Stimulated activated CD4-positive, alpha-beta T cell treated with anti-CD3 and anti-CD28 coated beads, TNF-alpha, amount 100 ng/mL, for 48 hours (primary cell): ENCODE measurements around the gene SEC14L6.

Experiments
- DNase-seq, 3 donors: peaks; one replicate each; pipeline ENCODE4 v3.0.0-alpha.2; 2020; ENCODE audit warnings: low read depth in 3 of 3

SEC14L6 gene

DNA sequence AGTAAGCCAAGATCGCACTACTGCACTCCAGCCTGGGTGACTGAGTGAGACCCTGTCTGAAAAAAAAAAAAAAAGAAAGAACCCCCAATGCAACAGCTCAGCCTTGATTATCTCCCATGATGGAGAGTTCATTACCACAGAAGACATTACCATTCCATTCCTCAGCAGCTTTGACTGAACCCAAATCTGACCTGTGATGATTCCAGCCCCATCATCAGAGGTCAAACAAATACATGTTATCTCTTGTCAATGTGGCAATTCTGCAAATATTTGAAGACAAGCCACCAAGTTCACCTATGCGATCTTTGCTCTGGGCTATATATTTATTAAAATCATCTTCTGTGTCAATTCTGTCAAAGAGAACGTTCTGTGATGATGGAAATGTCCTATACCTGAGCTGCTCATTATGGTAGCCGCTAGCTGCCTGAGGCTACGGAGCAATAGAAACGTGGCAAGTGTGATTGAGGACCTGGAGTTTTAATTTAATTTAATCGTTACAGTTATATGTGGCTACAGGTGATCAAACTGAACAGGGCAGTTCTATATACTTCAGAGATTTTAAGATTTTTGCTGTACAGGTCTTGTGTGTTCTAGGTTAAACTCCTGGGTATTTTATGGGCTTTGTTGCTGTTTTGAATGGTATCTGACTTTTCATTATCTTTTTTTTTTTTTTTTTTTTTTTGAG is 48.9 kb downstream of the SEC14L6 start:
- DNase-seq, result no peak

DNA sequence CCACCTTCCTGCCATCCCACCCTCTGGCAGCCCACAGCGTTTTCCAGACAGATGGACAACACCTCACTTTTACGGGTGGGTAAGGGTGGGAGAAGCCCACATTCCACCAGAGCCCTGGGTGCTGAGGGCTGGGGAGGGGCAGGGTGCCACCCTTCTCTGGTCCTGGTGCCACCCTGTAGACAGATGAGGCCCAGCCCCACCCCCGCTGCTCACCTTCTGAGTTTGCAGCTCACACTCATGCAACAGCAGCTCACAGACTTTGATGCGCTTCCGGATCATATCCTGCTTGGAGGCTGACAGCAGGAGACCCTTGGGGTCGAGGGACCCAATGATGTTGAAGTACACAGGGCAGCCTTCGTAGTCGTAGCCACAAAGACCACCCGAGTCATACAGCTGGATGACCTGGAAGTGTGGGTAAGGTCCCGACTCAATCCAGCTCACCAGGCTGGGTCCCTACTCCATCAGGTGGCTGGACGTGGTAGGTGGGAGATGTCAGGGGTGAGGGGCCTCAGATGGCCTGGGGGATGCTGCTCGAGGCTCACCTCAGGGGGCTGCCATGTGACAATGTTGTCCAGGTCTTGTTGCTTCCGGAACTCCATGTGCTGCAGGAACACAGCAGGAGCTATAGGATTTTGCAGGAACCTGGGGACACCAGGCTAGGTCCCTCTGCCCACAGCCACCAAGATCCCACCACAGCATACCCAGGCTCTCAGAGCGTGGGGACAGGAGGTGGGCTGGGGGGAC is 51.3 kb downstream of the SEC14L6 start:
- no peak for DNase-seq

DNA sequence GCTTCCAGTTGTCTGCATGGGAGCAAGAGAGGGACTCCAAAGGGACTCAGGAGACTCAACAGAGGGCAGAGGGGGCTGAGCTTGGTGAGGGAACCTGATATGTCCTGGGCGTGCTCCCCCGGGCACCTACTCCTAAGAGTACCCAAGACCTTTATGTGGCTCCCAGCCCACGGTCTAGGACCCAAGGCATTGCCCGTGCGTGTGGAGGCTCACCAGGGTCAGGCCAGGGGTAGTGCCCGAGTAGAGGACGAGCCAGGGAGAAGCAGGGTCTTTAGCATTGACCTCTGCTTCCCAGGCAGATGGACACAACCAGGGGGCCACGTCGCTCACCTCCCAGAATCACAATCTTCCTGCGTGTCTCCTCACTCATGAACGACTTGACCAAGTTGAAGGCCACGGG is 54.4 kb downstream of the SEC14L6 start:
- DNase-seq, result no peak

DNA sequence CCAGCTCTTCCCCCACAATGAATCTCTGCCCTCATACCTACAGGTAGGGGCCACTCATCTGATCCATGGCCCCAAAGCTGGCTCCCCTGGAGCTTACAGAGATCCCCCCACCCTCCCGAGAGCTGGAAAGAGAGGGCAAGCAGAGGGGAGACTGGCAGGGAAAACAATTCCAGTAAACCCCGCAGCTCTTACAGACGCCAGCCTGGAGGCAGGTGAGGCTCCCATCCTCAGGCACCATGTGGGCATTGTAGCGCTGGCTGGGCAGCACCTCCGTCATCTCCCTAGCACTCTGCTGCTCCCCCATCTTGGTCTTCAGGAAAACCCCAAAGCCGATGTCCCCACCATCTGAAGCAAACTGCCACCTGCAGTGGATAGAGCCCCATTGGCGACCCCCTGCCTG is 55.2 kb downstream of the SEC14L6 start:
- DNase-seq, result no peak

DNA sequence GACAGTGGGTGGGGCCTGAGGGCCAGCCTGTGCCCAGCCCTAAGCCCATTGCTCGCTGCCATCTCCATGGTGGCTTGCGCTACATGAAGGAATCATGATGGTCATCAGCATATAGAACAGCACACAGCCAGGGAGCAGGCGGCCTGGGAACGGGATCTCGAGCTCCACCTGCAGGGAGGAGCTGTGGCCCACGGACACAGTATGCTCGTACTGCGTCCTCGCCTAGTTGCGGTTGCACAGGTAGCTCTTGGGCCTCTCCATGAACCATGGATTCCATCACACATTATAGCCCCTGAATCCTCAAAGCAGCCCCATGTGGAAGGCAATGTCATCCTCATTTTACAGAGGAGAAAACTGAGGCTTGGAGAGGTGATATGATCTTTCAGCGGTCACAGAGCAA is 56.1 kb downstream of the SEC14L6 start:
- no peak for DNase-seq

DNA sequence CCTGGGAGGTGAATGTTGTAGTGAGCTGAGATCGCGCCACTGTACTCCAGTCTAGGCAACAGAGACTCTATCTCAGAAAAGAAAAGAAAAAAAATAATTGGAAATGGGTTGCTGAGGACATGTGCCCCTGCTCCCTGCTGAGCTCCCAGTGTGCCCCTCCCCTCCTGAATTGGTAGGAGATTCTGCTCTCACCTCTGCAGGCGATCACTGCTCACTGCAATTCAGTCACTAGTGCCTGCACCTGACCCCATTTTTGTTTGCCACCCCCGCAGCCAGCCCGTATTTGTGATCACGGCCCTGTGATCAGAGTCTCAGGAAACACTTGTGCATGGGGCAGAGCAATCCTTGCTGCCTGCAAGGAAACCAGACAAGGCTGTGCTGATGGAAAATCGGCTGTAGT is 58.4 kb downstream of the SEC14L6 start:
- no peak for DNase-seq

DNA sequence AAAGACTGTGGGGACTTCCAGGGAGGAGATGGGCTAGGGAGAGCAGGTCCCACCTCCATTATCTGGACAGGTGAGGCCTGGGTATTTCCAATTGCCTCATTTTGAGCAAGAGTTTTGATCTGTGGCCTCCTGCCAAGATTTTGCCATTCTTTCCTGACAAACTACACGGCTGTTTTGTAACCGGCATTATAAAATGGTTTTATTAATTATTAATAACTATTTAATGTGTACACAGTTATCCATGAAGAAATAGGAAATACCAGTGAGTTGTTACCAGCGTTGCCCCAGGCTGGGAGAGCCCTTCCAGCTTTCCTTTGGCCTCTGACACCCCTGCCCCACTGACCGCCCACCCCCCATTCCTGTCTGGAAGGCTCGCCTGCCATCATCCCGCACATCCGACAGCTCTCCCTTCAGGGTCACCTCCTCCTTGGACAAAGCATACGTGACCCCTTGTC is 59.9 kb downstream of the SEC14L6 start:
- DNase-seq, result no peak

DNA sequence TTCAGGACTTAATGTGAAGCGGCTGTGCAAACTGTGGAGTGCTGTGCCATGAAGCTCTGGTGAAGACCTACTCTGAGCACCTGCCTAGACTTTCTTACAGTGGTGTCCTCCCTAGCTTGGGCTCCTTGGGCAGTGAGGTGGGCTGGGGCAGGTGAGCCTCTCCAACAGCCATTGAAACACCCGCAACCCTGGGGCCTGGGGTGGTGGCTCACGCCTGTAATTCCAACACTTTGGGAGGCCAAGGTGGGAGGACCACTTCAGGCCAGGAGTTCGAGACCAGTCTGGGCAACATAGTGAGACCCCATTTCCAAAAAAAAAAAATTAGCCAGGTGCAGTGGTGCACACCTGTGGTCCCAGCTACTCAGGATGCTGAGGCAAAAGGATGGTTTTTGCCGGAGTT is 60.4 kb downstream of the SEC14L6 start:
- DNase-seq, result no peak

DNA sequence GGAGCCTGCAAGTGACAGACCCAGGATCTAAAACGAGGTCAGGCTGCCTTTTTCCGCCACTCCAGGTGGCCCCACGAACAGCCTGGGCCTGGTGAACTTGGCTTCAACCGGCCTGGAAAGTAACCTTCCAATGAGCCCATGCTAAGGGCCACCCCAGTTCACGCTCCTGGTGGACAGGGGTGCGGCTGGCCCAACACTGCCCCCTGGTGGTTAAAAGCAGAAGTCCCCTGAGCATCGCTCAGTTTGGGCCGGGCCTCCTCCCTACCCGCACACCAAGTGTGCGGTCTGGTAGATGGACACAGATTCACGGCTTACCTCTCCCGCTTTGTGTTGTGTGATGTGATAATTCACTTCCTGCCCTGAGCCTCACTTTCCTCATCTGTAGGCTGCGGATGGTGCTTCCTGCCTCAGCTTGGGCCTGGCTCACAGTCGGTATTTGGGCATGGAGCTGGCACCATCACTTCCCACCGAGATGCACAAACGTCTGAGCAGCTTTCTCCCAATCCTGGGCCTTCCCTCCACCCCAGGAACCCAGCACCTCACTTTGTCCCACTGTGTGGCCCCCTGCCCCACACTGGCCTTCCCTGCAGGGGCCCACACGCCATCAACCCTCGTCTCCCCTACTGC is 61.1 kb downstream of the SEC14L6 start:
- DNase-seq, result peak; percentile 58 to 70 (median 63)

DNA sequence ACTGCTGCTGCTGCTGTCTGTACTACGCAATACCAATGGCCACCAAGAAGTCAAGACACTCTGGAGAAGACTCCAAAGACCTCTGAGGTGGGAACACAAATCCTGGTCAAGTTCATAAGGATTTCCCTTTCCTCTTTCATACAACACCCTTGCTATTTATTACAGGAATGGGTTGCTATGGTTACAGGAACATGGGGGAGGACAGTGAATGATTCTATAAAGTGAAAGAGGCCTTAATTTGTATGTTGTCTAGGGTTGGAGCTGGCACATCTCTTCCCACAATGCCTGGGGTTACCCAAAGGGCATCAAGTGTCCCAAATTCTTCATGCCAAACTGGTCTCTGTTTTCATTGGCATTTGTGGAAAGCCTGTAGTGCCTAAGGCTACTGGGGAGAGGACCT is 63.4 kb downstream of the SEC14L6 start:
- no peak for DNase-seq

DNA sequence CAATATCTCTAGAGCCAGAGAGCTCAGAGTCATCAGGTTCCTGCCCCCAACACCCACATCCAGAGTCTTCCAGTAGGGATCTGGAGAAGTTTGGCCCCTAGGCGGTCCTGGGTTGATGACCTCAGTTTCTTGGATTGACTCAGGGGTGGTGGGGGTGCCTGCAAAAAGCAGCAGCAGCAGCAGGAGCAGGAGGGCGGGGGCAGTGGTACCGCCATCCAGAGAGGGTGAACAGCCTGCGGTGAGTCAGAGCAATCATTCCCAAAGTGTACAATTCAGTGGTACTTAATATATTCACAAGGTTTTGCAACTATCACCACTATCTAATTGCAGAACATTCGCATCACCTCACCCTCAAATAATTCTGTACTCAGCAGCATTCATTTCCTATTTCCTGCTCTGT is 64.8 kb downstream of the SEC14L6 start:
- DNase-seq, result no peak

DNA sequence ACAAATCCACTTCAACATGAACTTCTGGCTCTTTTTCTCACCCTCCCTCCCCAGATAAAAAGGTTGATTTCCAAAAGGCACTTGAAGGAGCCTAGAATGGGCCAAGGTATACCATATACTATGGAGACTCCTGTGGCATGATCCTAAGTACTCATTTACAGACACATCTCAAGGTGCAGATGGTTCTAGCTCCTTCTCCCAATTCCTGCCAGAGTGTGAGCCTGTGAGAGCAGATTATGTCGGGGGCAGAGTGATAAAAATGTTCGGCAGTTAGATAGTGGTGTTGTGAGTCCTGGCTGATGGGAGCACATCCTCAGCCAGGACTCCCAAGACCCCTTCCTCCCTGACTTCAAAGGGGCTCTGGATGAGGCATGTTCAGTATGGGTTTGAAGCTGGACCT is 66.6 kb downstream of the SEC14L6 start:
- DNase-seq, result no peak

DNA sequence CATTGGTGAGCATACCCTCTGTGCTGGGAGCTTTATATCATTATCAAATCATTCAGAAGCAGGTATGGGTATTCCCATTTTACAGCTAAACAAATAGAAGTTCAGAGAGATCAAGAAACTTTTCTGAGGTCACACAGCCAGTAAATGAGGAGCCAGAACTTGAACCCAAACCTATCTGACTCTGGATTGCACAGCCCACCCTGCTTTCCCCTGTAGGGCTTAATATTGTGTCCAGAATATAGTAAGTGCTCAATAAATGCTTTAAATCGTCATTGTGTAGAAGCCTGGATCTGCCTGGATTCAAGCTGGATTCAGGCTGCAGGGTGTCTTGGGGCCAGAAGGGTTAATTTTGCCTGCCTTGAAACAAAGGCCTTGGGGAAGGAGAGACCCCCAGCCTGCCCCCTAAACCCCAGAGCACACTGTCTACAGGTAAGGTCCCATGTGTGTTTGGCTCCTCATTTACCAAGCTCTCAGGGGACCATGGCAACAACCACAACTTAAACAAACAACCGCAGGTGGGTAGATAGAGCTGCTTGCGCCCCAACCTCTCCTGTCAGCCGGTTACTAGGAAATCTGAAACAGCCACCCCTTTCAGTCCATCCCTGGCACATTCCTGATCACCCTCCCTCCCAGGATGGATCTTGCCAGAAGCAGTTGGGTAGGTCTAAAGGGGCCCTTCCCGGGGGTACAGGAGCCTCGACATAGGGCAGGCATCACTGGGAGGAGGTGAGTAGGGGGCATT is 71.7 kb downstream of the SEC14L6 start:
- DNase-seq, result no peak

DNA sequence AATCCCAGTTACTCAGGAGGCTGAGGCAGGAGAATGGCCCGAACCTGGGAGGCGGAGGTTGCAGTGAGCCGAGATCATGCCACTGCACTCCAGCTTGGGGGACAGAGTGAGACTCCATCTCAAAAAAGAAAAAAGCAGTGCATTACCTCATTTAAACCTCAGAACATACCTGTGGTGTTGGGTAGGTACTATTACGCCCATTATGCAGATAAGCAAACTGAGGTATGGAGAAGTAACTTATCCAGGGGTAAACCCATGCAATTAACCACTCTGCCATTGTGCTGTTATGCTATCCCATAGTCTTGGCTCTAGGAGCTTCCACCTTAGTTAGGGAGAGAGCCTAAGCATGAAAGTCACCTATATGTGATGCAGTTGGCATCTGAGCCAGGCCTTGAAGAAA is 72.4 kb downstream of the SEC14L6 start:
- no peak for DNase-seq

DNA sequence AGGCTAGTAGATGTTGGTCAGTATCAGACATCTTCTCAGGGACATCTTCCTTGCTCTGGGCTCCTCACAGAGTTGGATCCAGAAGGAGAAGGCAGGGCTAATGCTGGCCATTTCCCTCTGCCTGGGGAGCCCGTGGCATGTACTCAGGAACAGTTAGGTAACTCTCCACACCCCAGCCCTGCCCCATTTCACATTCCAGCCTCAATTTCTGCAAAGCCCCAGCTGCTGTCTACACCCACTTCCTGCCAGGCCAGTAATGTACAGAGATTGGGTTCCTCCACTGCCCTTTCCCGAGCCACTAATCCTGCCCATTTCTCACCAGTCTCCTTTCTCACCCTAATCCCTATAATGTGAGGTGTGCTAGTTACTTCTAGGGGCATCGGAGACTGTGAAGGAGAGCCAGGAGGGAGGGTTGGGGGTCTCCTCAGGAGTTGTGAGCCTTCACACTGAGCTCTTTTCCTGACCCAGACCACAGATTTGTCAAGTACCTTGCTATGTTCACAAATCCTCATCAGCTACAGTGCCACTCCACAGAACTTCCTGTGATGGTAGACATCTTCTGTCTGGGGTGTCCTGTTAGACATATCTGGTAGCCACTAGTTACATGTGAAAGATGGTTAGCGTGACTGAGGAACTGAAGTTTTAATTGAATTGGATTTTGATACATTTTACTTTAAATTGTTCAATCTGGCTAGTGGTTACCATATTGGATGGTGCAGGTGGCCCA is 73.4 kb downstream of the SEC14L6 start:
- no peak for DNase-seq
